ENCODE results near the gene BCL2L11. TPM values are rescaled to one million over a fixed set of nuclear protein-coding genes. Genes with fewer than 3 reads are reported as not detected.

The BCL2L11 gene
- polyA plus RNA-seq, 6 donors from 2014 or later = 17.2 to 29.7 (median 20.2) TPM

GRCh38 chr2:111121828-111122630, 1.3 kb downstream of the BCL2L11 start:
- Mint-ChIP-seq H3K36me3 (peaks cover 0 to 17% of the 10 kb centered on the region in 2 donors), H3K9me3 (no peaks in the 10 kb centered on the region), H3K27ac (peak overlapping the region; percentile 58 to 99 (median 97)), H3K4me1 (peaks cover 32 to 57% (median 52%) of the 10 kb centered on the region in 3 donors), H3K27me3 (peaks cover 21 to 33% (median 22%) of the 10 kb centered on the region in 3 donors), H3K4me3 (peak overlapping the region; percentile 96 to 99 (median 97))
- DNase-seq (peak; percentile 86), ATAC-seq (ENCODE audit: low read depth in 2 of 2) (peak; percentile 47)

GRCh38 chr2:111122631-111123421, 2.1 kb downstream of the BCL2L11 start:
- H3K9me3 Mint-ChIP-seq = no peaks in the 10 kb centered on the region
- DNase-seq = peak; percentile 43
- H3K4me3 Mint-ChIP-seq = peak overlapping the region; percentile 94 to 98 (median 97)
- ATAC-seq (ENCODE audit: low read depth in 2 of 2) = peak in 1 of 2 donors; percentile 6
- peaks cover 29 to 49% (median 46%) of the 10 kb centered on the region in 3 donors for H3K4me1 Mint-ChIP-seq
- H3K36me3 Mint-ChIP-seq = peaks cover 0 to 17% of the 10 kb centered on the region in 2 donors
- H3K27ac Mint-ChIP-seq = peak overlapping the region; percentile 60 to 96 (median 86)
- H3K27me3 Mint-ChIP-seq = peaks cover 15 to 25% (median 15%) of the 10 kb centered on the region in 3 donors

- Mint-ChIP-seq H3K4me3 (peak overlapping the region in 6 of 8 donors; percentile 48 to 96 (median 82)), H3K36me3 (peaks cover 0 to 21% of the 10 kb centered on the region in 2 donors), H3K27me3 (peaks cover 6 to 16% (median 6%) of the 10 kb centered on the region in 3 donors), H3K9me3 (no peaks in the 10 kb centered on the region), H3K4me1 (peaks cover 24 to 44% (median 40%) of the 10 kb centered on the region in 3 donors), H3K27ac (peak overlapping the region in 2 of 6 donors; percentile 13 to 78)
- ATAC-seq (ENCODE audit: low read depth in 2 of 2) (no peak), DNase-seq (no peak)
These were observed 3.0 kb downstream of the BCL2L11 start for GRCh38 chr2:111123751-111124150.

GRCh38 chr2:111126581-111126980, 5.9 kb downstream of the BCL2L11 start:
- peaks cover 0 to 30% of the 10 kb centered on the region in 2 donors for H3K36me3 Mint-ChIP-seq
- H3K27me3 Mint-ChIP-seq = no peaks in the 10 kb centered on the region
- H3K4me1 Mint-ChIP-seq = peaks cover 14 to 47% (median 31%) of the 10 kb centered on the region in 3 donors
- H3K9me3 Mint-ChIP-seq = no peaks in the 10 kb centered on the region
- peak overlapping the region in 1 of 6 donors; percentile 34 for H3K27ac Mint-ChIP-seq
- peak overlapping the region in 1 of 8 donors; percentile 39 for H3K4me3 Mint-ChIP-seq
- DNase-seq = no peak
- ATAC-seq (ENCODE audit: low read depth in 2 of 2) = no peak

GRCh38 chr2:111127351-111127750, 6.6 kb downstream of the BCL2L11 start:
- peaks cover 0 to 32% of the 10 kb centered on the region in 2 donors for H3K36me3 Mint-ChIP-seq
- no peak overlapping the region for H3K27ac Mint-ChIP-seq
- H3K4me1 Mint-ChIP-seq = peaks cover 15 to 52% (median 24%) of the 10 kb centered on the region in 3 donors
- H3K4me3 Mint-ChIP-seq = peak overlapping the region in 1 of 8 donors; percentile 22
- H3K27me3 Mint-ChIP-seq = no peaks in the 10 kb centered on the region
- DNase-seq (no peak), ATAC-seq (ENCODE audit: low read depth in 2 of 2) (no peak)
- no peaks in the 10 kb centered on the region for H3K9me3 Mint-ChIP-seq

- no peaks in the 10 kb centered on the region for H3K9me3 Mint-ChIP-seq
- H3K36me3 Mint-ChIP-seq = peaks cover 0 to 32% of the 10 kb centered on the region in 2 donors
- H3K27ac Mint-ChIP-seq = no peak overlapping the region
These were observed 7.4 kb downstream of the BCL2L11 start for GRCh38 chr2:111128096-111128495.

GRCh38 chr2:111133603-111134002, 12.9 kb downstream of the BCL2L11 start:
- Mint-ChIP-seq H3K4me1 (peaks cover 41 to 53% (median 45%) of the 10 kb centered on the region in 3 donors), H3K9me3 (no peaks in the 10 kb centered on the region), H3K36me3 (peaks cover 0 to 29% of the 10 kb centered on the region in 2 donors), H3K27me3 (no peaks in the 10 kb centered on the region), H3K4me3 (peak overlapping the region in 1 of 8 donors; percentile 3), H3K27ac (peak overlapping the region in 3 of 6 donors; percentile 2 to 6 (median 4))
- ATAC-seq (ENCODE audit: low read depth in 2 of 2) (no peak), DNase-seq (no peak)

More at GRCh38 chr2:111128096-111128495, 7.4 kb downstream of the BCL2L11 start:
- Mint-ChIP-seq H3K4me3 (no peak overlapping the region), H3K27me3 (no peaks in the 10 kb centered on the region), H3K4me1 (peaks cover 15 to 48% (median 22%) of the 10 kb centered on the region in 3 donors)
- DNase-seq = no peak
- ATAC-seq (ENCODE audit: low read depth in 2 of 2) = no peak

GRCh38 chr2:111134055-111134454, 13.3 kb downstream of the BCL2L11 start:
- Mint-ChIP-seq H3K4me1 (peaks cover 41 to 53% (median 41%) of the 10 kb centered on the region in 3 donors), H3K9me3 (no peaks in the 10 kb centered on the region), H3K36me3 (peaks cover 0 to 24% of the 10 kb centered on the region in 2 donors), H3K4me3 (no peak overlapping the region), H3K27ac (peak overlapping the region in 2 of 6 donors; percentile 2 to 4), H3K27me3 (no peaks in the 10 kb centered on the region)
- ATAC-seq (ENCODE audit: low read depth in 2 of 2) (no peak), DNase-seq (no peak)

- Mint-ChIP-seq H3K9me3 (no peaks in the 10 kb centered on the region), H3K27me3 (no peaks in the 10 kb centered on the region), H3K4me1 (peaks cover 30 to 45% (median 38%) of the 10 kb centered on the region in 3 donors), H3K36me3 (peaks cover 0 to 28% of the 10 kb centered on the region in 2 donors), H3K27ac (peak overlapping the region in 1 of 6 donors; percentile 26), H3K4me3 (no peak overlapping the region)
- DNase-seq (no peak), ATAC-seq (ENCODE audit: low read depth in 2 of 2) (no peak)
These were observed 14.7 kb downstream of the BCL2L11 start for GRCh38 chr2:111135237-111135909.

GRCh38 chr2:111135910-111136297, 15.2 kb downstream of the BCL2L11 start:
- no peaks in the 10 kb centered on the region for H3K9me3 Mint-ChIP-seq

GRCh38 chr2:111138839-111139238, 18.1 kb downstream of the BCL2L11 start:
- H3K9me3 Mint-ChIP-seq = no peaks in the 10 kb centered on the region
- peaks cover 17 to 34% (median 27%) of the 10 kb centered on the region in 3 donors for H3K4me1 Mint-ChIP-seq
- H3K27me3 Mint-ChIP-seq = no peaks in the 10 kb centered on the region
- peaks cover 0 to 30% of the 10 kb centered on the region in 2 donors for H3K36me3 Mint-ChIP-seq
- no peak overlapping the region for H3K4me3 Mint-ChIP-seq
- DNase-seq (no peak), ATAC-seq (ENCODE audit: low read depth in 2 of 2) (no peak)
- H3K27ac Mint-ChIP-seq = no peak overlapping the region

More at GRCh38 chr2:111135910-111136297, 15.2 kb downstream of the BCL2L11 start:
- peak overlapping the region in 1 of 6 donors; percentile 71 for H3K27ac Mint-ChIP-seq
- peaks cover 0 to 31% of the 10 kb centered on the region in 2 donors for H3K36me3 Mint-ChIP-seq
- ATAC-seq (ENCODE audit: low read depth in 2 of 2) (peak; percentile 28 to 37), DNase-seq (no peak)
- H3K27me3 Mint-ChIP-seq = no peaks in the 10 kb centered on the region
- H3K4me1 Mint-ChIP-seq = peaks cover 28 to 40% (median 39%) of the 10 kb centered on the region in 3 donors
- H3K4me3 Mint-ChIP-seq = no peak overlapping the region

GRCh38 chr2:111139637-111140317, 19.1 kb downstream of the BCL2L11 start:
- ATAC-seq (ENCODE audit: low read depth in 2 of 2) (no peak), DNase-seq (no peak)
- Mint-ChIP-seq H3K4me3 (no peak overlapping the region), H3K36me3 (peaks cover 0 to 32% of the 10 kb centered on the region in 2 donors), H3K4me1 (peaks cover 12 to 25% (median 17%) of the 10 kb centered on the region in 3 donors), H3K27me3 (no peaks in the 10 kb centered on the region), H3K27ac (peak overlapping the region in 1 of 6 donors; percentile 4), H3K9me3 (no peaks in the 10 kb centered on the region)

Measured in naive B cell (primary cell).